ENCODE data around the gene GGN. TPM values are rescaled to one million over a fixed set of nuclear protein-coding genes. Genes with fewer than 3 reads are reported as not detected.

GGN gene
- total and polyA plus RNA-seq, 2 of the 13 experiments (the other 11 are each of a cell fraction or from before 2014, with no cell fraction given) = not detected

DNA sequence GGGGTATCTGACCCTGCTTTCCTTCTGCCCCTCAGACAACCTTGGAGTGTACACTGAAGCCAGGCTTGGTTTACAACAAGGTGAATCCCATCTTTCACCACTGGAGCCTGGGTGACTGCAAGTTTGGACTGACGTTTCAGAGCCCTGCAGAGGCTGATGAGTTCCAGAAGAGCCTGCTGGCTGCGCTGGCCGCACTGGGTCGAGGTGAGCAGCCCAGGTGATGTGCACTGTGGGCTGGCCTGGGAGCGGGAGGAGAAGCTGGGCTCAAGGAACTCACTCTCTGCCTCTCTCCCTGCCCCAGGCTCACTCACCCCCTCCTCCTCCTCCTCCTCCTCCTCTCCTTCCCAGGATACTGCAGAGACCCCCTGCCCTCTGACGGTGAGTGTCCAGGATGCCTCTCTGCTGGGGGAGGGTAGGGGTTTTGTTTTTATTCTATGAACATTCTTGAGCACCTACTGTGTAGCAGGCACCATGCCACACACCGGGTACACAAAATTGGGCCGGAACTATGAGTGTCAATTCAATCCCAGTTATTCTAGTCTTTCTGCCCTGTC, 4.2 kb upstream of the GGN start:
- 65% methylated on average over 4 of the region's 8 CpGs for WGBS (ENCODE audit: low lambda C conversion rate)
- ATAC-seq (no peak), FAIRE-seq (no peak), DNase-seq (ENCODE audit: low spot score) (no peak)
- Histone ChIP-seq H3K27me3 (ENCODE audit: control insufficient read depth in 1 of 2, insufficient read depth in 2 of 2, low read length in 2 of 2) (peaks cover 3 to 44% of the 10 kb centered on the region in 2 experiments; a peak in 3 of 5 replicates), H3K9ac (ENCODE audit: insufficient read depth, low read depth, low read length) (no peak overlapping the region), H3K79me2 (ENCODE audit: insufficient read depth, low read length) (no peaks in the 10 kb centered on the region), H3K9me3 (ENCODE audit: low read length) (no peaks in the 10 kb centered on the region), H3K36me3 (replicated peaks in 1 of 2; ENCODE audit: control insufficient read depth in 1 of 2, insufficient read depth in 2 of 2, low read length in 2 of 2) (no peaks in the 10 kb centered on the region), H3K4me1 (ENCODE audit: insufficient read depth, low read length) (peaks cover 48% of the 10 kb centered on the region), H2AFZ (ENCODE audit: low read length) (no peak overlapping the region), H3K4me2 (ENCODE audit: low read depth, low read length) (no peak overlapping the region), H4K20me1 (ENCODE audit: insufficient read depth, low read length) (no peaks in the 10 kb centered on the region), H3K27ac (ENCODE audit: extremely low read length, insufficient read depth, low read length) (no peak overlapping the region), H3K4me3 (replicated peaks in 1 of 3; ENCODE audit: insufficient read depth in 1 of 3, low read depth in 2 of 3, low read length in 3 of 3) (no peak overlapping the region)
- BruUV-seq (replicated peaks) = no TSS peak
- in situ Hi-C loops (cut with HindIII; ENCODE audit: extremely low pct_ligation_motif_present, low pct_unique_long_range_greater_than_20kb) = no loop called here
- POLR2A ChIA-PET = interaction anchor here (0.8 kb wide), 1 partner anchor 11 kb away, joined by 3 read pairs; the partner anchor contains the start of gene FAM98C
- intact Hi-C loops (cut with micrococcal nuclease; ENCODE audit: unreplicated experiment) = no loop called here
- CTCF ChIA-PET (ENCODE audit: low intra/inter-chr PET ratio, low total read pairs) = no interaction called here
- TF ChIP-seq ZNF501 (CRISPR knock-in tag; IDR thresholded peaks at IDR 0.05) (no peak), U2AF1 (optimal IDR thresholded peaks at IDR 0.05; ENCODE audit: low read depth, low read length) (no peak), CBFB (CRISPR knock-in tag; IDR thresholded peaks at IDR 0.05) (no peak), ZNF589 (CRISPR knock-in tag; conservative IDR thresholded peaks at IDR 0.05) (no peak), SP1 (IDR thresholded peaks at IDR 0.05) (no peak), SP1 (CRISPR knock-in tag; IDR thresholded peaks at IDR 0.05) (no peak), ZNF773 (CRISPR knock-in tag; IDR thresholded peaks at IDR 0.05; ENCODE audit: borderline replicate concordance) (no peak), ZNF446 (CRISPR knock-in tag; IDR thresholded peaks at IDR 0.05) (no peak), IRX3 (CRISPR knock-in tag; IDR thresholded peaks at IDR 0.05; ENCODE audit: borderline replicate concordance, low read depth) (no peak)
- TF ChIP-seq, protein P1, sequence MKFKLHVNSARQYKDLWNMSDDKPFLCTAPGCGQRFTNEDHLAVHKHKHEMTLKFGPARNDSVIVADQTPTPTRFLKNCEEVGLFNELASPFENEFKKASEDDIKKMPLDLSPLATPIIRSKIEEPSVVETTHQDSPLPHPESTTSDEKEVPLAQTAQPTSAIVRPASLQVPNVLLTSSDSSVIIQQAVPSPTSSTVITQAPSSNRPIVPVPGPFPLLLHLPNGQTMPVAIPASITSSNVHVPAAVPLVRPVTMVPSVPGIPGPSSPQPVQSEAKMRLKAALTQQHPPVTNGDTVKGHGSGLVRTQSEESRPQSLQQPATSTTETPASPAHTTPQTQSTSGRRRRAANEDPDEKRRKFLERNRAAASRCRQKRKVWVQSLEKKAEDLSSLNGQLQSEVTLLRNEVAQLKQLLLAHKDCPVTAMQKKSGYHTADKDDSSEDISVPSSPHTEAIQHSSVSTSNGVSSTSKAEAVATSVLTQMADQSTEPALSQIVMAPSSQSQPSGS (CRISPR knock-in tag; IDR thresholded peaks at IDR 0.05) = no peak
- TF ChIP-seq, protein P2, sequence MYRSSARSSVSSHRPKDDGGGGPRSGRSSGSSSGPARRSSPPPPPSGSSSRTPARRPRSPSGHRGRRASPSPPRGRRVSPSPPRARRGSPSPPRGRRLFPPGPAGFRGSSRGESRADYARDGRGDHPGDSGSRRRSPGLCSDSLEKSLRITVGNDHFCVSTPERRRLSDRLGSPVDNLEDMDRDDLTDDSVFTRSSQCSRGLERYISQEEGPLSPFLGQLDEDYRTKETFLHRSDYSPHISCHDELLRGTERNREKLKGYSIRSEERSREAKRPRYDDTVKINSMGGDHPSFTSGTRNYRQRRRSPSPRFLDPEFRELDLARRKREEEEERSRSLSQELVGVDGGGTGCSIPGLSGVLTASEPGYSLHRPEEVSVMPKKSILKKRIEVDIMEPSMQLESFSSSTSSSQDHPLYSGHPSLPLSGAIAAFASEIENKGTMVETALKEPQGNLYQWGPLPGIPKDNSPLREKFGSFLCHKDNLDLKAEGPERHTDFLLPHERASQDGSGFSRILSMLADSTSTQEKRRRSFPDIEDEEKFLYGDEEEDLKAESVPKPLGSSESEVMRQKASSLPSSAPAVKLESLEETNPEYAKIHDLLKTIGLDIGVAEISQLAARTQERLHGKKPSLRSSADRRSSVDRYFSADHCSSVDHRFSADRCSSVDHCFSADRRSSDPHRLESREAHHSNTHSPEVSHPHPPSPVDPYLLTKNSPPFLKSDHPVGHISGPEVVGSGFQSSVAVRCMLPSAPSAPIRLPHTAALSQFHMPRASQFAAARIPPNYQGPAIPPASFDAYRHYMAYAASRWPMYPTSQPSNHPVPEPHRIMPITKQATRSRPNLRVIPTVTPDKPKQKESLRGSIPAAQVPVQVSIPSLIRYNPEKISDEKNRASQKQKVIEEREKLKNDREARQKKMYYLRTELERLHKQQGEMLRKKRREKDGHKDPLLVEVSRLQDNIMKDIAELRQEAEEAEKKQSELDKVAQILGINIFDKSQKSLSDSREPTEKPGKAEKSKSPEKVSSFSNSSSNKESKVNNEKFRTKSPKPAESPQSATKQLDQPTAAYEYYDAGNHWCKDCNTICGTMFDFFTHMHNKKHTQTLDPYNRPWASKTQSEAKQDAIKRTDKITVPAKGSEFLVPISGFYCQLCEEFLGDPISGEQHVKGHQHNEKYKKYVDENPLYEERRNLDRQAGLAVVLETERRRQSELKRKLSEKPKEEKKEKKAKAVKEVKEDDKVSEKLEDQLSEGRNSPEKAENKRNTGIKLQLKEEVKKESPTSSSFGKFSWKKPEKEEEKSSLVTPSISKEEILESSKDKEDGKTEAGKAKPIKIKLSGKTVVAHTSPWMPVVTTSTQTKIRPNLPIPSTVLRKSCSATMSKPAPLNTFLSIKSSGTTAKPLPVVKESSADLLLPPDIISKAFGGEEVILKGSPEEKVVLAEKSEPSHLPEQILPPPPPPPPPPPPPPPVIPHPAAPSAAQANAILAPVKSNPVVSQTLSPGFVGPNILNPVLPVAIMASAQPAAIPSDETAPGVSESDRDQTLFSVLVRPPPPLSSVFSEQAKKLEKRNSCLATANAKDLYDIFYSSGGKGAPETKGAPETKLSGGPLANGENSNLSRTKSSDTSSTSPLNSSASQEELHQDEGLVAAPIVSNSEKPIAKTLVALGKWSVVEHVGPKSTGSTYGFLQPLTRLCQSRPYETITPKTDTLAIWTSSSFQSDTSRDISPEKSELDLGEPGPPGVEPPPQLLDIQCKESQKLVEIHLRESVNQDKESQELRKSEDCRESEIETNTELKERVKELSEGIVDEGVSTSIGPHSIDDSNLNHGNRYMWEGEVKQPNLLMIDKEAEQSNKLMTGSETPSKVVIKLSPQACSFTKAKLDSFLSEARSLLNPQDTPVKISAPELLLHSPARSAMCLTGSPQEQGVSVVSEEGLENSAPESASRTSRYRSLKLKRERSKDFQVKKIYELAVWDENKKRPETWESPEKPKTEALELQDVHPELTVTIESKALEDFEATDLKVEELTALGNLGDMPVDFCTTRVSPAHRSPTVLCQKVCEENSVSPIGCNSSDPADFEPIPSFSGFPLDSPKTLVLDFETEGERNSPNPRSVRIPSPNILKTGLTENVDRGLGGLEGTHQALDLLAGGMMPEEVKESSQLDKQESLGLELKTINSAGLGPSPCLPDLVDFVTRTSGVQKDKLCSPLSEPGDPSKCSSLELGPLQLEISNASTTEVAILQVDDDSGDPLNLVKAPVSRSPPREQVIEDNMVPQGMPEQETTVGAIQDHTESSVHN (CRISPR knock-in tag; IDR thresholded peaks at IDR 0.05) = no peak
